Neural cell (in vitro differentiated cells): ENCODE data around the gene HIKESHI.

Experiments used
- EP300 ChIP-seq: fragments of 450-650 bp; conservative IDR thresholded peaks from 2 replicates; pipeline ENCODE4 v1.6.1; 2014; ENCODE audit warnings: antibody characterized with exemption, mild to moderate bottlenecking, moderate library complexity; ENCODE audit not compliant: poor library complexity, severe bottlenecking
- EZH2 ChIP-seq: fragments of 200-600, 300-800 bp; shearing (Covaris generic), sonication (generic); IDR thresholded peaks from 2 replicates; pipeline ENCODE4 v1.6.1; 2014; ENCODE audit warnings: antibody characterized with exemption, low read length, borderline replicate concordance, mild to moderate bottlenecking; ENCODE audit not compliant: insufficient read depth, poor library complexity, severe bottlenecking
- MXI1 ChIP-seq: fragments of 450-650 bp; conservative IDR thresholded peaks from 2 replicates; pipeline ENCODE4 v1.6.1; 2014; ENCODE audit warnings: antibody characterized with exemption, mild to moderate bottlenecking; ENCODE audit not compliant: poor library complexity, severe bottlenecking
- POLR2AphosphoS5 ChIP-seq: IDR thresholded peaks from 2 replicates; pipeline ENCODE4 v1.6.1; 2012
- TAF1 ChIP-seq: IDR thresholded peaks from 2 replicates; pipeline ENCODE4 v1.6.1; 2012; ENCODE audit warnings: low read depth
- TF ChIP-seq, protein P1 (sequence below): fragments of 450-650 bp; IDR thresholded peaks from 2 replicates; pipeline ENCODE4 v1.5.1; 2014; ENCODE audit warnings: antibody characterized with exemption, mild to moderate bottlenecking, moderate library complexity; ENCODE audit not compliant: poor library complexity, severe bottlenecking
- TF ChIP-seq, protein P2 (sequence below): IDR thresholded peaks from 2 replicates; pipeline ENCODE4 v1.6.1; 2012; ENCODE audit warnings: borderline replicate concordance

DNA sequence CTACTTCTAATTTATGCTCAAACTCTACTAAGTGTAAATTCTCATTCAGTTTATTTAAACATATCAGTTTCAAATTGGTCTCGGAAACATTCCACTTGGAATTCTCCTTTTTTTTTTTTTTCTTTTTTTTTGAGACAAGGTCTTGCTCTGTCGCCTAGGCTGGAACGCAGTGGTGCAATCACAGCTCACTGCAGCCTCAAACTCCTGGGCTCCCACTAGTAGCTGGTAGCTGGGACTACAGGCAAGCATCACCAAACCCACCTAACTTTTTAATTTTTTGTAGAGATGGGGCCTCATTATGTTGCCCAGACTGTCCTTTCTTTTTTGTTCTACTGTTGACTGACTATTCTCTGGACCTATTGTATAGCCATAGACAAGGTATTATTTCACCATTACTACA is 39.3 kb downstream of the HIKESHI start:
- no peak for TF ChIP-seq EP300
- TF ChIP-seq, protein P1, sequence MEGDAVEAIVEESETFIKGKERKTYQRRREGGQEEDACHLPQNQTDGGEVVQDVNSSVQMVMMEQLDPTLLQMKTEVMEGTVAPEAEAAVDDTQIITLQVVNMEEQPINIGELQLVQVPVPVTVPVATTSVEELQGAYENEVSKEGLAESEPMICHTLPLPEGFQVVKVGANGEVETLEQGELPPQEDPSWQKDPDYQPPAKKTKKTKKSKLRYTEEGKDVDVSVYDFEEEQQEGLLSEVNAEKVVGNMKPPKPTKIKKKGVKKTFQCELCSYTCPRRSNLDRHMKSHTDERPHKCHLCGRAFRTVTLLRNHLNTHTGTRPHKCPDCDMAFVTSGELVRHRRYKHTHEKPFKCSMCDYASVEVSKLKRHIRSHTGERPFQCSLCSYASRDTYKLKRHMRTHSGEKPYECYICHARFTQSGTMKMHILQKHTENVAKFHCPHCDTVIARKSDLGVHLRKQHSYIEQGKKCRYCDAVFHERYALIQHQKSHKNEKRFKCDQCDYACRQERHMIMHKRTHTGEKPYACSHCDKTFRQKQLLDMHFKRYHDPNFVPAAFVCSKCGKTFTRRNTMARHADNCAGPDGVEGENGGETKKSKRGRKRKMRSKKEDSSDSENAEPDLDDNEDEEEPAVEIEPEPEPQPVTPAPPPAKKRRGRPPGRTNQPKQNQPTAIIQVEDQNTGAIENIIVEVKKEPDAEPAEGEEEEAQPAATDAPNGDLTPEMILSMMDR = no peak
- TF ChIP-seq EZH2 = no peak
- TF ChIP-seq POLR2AphosphoS5 = no peak
- TF ChIP-seq, protein P2, sequence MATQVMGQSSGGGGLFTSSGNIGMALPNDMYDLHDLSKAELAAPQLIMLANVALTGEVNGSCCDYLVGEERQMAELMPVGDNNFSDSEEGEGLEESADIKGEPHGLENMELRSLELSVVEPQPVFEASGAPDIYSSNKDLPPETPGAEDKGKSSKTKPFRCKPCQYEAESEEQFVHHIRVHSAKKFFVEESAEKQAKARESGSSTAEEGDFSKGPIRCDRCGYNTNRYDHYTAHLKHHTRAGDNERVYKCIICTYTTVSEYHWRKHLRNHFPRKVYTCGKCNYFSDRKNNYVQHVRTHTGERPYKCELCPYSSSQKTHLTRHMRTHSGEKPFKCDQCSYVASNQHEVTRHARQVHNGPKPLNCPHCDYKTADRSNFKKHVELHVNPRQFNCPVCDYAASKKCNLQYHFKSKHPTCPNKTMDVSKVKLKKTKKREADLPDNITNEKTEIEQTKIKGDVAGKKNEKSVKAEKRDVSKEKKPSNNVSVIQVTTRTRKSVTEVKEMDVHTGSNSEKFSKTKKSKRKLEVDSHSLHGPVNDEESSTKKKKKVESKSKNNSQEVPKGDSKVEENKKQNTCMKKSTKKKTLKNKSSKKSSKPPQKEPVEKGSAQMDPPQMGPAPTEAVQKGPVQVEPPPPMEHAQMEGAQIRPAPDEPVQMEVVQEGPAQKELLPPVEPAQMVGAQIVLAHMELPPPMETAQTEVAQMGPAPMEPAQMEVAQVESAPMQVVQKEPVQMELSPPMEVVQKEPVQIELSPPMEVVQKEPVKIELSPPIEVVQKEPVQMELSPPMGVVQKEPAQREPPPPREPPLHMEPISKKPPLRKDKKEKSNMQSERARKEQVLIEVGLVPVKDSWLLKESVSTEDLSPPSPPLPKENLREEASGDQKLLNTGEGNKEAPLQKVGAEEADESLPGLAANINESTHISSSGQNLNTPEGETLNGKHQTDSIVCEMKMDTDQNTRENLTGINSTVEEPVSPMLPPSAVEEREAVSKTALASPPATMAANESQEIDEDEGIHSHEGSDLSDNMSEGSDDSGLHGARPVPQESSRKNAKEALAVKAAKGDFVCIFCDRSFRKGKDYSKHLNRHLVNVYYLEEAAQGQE = no peak
- TF ChIP-seq MXI1 = no peak
- no peak for TF ChIP-seq TAF1
